ENCODE measurements around the gene SF3B2.
"Not testable (repeated sequence)": the region's sequence is repeated elsewhere in the genome, so short reads cannot be mapped to it uniquely, and the experiment has no call there.

SF3B2 gene

GRCh38 chr11:66017321-66017720 lies 34.8 kb upstream of the SF3B2 start:
- H3K4me3 ChIP-seq (ENCODE audit: low read length), result no peak overlapping the region
- no peak for DNase-seq (ENCODE audit: low read depth)
- TF ChIP-seq, protein P1, sequence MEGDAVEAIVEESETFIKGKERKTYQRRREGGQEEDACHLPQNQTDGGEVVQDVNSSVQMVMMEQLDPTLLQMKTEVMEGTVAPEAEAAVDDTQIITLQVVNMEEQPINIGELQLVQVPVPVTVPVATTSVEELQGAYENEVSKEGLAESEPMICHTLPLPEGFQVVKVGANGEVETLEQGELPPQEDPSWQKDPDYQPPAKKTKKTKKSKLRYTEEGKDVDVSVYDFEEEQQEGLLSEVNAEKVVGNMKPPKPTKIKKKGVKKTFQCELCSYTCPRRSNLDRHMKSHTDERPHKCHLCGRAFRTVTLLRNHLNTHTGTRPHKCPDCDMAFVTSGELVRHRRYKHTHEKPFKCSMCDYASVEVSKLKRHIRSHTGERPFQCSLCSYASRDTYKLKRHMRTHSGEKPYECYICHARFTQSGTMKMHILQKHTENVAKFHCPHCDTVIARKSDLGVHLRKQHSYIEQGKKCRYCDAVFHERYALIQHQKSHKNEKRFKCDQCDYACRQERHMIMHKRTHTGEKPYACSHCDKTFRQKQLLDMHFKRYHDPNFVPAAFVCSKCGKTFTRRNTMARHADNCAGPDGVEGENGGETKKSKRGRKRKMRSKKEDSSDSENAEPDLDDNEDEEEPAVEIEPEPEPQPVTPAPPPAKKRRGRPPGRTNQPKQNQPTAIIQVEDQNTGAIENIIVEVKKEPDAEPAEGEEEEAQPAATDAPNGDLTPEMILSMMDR (conservative IDR thresholded peaks at IDR 0.05; ENCODE audit: low read length), result no peak

DNA sequence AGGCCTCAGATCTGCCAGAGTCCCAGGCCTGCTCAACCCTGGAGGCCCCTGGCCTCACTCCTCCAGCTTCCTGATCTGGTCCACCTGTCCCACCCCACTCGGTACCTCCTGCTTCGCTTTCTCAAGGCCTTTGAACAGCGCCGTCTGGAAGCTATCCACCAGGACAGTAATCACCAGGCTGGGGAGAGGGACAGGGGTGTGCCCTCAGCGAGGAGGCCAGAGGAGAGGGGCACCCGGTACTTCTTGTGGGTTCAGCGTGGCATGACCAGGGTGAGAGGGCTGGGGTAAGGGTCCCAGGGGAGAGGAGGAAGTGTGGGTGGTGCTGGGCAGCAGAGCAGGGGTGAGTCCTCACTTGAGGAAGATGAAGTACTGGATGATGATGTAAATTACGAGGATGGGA lies 32.0 kb upstream of the SF3B2 start:
- TF ChIP-seq, protein P1 (conservative IDR thresholded peaks at IDR 0.05; ENCODE audit: low read length), result no peak
- H3K4me3 ChIP-seq (ENCODE audit: low read length), result no peak overlapping the region
- no peak for DNase-seq (ENCODE audit: low read depth)

GRCh38 chr11:66020618-66021357 lies 31.4 kb upstream of the SF3B2 start:
- TF ChIP-seq, protein P1 (conservative IDR thresholded peaks at IDR 0.05; ENCODE audit: low read length), result no peak
- peak; percentile 80 for DNase-seq (ENCODE audit: low read depth)
- H3K4me3 ChIP-seq (ENCODE audit: low read length), result no peak overlapping the region

DNA sequence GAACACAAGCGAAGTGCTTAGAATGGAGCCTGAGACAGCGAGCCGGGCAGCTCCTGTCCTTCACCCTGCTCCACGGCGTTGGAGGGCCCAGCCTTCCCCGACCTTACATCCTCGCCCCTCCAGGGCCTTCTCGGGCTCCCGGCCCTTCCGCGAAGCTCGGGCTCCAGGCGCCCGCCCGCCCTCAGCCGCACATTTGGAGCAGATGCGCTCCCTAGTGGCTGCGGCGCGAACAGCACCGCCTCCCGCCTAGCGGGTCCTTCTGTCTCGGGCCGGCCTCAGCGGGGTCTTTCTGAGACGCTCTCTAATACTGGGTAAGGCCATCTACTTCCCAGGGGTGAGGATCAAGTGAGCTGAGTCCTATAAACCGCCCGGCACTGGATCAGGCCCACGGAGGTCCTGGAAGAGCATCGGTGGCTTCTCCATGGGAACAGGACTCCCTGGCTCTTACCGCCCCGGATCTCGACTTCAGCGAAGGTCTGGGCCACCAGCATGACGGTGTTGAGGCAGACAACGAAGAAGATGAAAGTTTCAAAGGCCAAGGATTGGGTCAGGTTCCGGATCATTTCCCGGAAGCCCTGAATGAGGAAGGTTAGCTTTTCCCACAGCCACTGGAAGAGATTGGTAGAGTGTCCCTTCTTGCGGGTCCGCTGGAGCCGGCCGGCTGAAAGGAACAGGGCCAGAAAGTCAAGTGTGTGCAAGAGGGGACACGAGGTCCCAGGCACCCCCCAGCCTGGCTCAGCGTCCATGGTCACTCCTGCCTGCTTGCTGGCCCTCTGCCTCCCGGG lies 29.6 kb upstream of the SF3B2 start:
- peak; percentile 46 for DNase-seq (ENCODE audit: low read depth)
- peak overlapping the region; percentile 32 for H3K4me3 ChIP-seq (ENCODE audit: low read length)
- TF ChIP-seq, protein P1 (conservative IDR thresholded peaks at IDR 0.05; ENCODE audit: low read length), result peak; percentile 69

DNA sequence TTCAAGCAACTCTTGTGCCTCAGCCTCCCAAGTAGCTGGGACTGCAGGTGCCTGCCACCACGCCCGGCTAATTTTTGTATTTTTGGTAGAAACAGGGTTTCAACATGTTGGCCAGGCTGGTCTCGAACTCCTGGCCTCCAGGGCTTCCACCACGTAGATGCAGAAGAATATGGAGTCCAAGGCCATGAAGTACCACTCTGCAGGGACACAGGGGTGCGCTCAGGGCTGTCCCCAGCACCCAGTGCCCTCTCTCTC lies 29.1 kb upstream of the SF3B2 start:
- not testable (repeated sequence) for H3K4me3 ChIP-seq (ENCODE audit: low read length); DNase-seq (ENCODE audit: low read depth)

DNA sequence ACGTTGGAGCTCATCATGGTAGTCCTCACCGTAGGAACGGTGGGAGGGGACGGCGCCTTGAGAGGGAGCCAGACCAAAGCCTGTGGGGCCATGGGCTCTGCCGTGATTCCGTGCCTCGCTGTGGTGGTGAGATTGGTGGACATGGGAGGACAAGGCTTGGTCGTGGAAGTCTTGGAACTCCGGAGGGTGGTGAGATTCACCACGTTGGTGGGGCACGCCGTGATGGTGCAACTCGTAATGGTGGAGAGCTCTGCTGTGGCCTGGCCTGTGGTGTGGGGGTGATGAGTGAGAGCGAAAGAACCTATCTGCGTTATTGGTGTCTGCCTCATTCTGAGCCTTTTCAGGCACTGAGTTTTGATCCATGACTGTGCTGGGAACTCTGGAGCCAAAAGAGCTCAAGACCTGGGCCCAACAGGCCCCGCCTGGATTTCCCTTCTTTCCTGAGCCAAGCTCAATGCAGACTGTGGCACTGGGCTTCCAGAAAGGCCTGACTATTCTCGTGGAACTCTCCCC lies 26.1 kb upstream of the SF3B2 start, which contains the start of gene CATSPER1:
Gene CATSPER1 (minus strand): TSS at position 463 of the 513 bp plus-strand sequence. CDS start 100 bp downstream, at position 363.
- no peak for DNase-seq (ENCODE audit: low read depth)
- TF ChIP-seq, protein P1 (conservative IDR thresholded peaks at IDR 0.05; ENCODE audit: low read length), result no peak
- H3K4me3 ChIP-seq (ENCODE audit: low read length), result no peak within 1 kb of the TSS

DNA sequence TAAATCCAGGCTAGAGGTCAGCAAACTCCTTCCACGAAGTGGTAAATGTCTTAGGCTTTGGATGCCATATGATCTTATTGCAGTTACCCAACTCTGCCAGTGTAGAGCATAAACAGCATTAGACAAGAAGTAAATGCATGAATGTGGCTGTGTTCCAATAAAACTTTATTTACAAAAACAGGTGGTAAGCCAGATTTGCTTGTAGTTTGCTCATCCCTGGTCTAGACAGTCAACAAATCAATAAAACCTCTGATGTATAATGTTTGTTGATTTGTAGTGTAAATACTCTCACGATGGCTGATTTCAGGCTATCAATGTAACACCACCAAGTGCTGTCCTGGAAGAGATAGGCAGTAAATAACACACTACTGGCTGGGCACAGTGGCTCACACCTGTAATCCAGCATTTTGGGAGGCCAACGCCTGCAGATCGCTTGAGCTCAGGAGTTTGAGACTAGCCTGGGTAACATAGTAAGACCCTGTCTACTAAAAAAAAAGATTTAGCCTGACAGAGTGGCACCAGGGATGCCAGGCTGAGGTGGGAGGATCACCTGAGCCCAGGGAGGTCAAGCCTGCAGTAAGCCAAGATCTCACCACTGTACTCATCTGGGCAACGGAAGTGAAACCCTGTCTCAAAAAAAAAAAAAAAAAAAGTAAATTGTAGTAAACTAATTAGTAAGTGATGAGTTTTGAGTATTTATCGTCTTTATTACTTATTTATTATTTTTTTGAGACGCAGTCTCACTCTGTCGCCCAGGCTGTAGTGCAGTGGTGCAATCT lies 19.0 kb upstream of the SF3B2 start:
- TF ChIP-seq, protein P1 (conservative IDR thresholded peaks at IDR 0.05; ENCODE audit: low read length), result no peak
- no peak for DNase-seq (ENCODE audit: low read depth)
- H3K4me3 ChIP-seq (ENCODE audit: low read length), result no peak overlapping the region

Measured in AG10803 (cell line).